Brain microvascular endothelial cell (primary cell): Measurements from ENCODE around the gene MAST2.

Experiments
- DNase-seq: peaks from one replicate; pipeline ENCODE4 v3.0.0-alpha.2; 2020
- H3K27ac ChIP-seq: fragments of 250-450 bp; sonication (Bioruptor Pico); 2 replicates; pipeline ENCODE4 v1.5.1; 2020; ENCODE audit warnings: mild to moderate bottlenecking, moderate library complexity
- H3K27me3 ChIP-seq: fragments of 250-450 bp; sonication (Bioruptor Pico); replicated peaks from 2 replicates; pipeline ENCODE4 v1.5.1; 2020; ENCODE audit warnings: mild to moderate bottlenecking
- H3K36me3 ChIP-seq: fragments of 250-450 bp; sonication (Bioruptor Pico); replicated peaks from 2 replicates; pipeline ENCODE4 v1.5.1; 2020; ENCODE audit warnings: mild to moderate bottlenecking
- H3K4me3 ChIP-seq: 2 replicates; pipeline ENCODE4 v1.5.1; 2011; ENCODE audit warnings: low read depth, mild to moderate bottlenecking, control low read depth, low read length, moderate library complexity
- CTCF ChIP-seq: IDR thresholded peaks from 2 replicates; pipeline ENCODE4 v1.5.1; 2011; ENCODE audit warnings: low read depth, mild to moderate bottlenecking, moderate library complexity, low read length, control low read depth, inconsistent platforms; ENCODE audit errors: missing control alignments
- in situ Hi-C: cut with HindIII; loops from 2 replicates; pipeline ENCODE4 v1.10.0; 2017; ENCODE audit warnings: low sequenced_read_pairs, low pct_ligation_motif_present

Gene MAST2

GRCh38 chr1:46039571-46040052 lies 236.2 kb downstream of the MAST2 start:
- in situ Hi-C loops, result loop anchor here (10.0 kb wide), 1 partner anchor 145 kb away; no protein-coding TSS in a partner anchor

GRCh38 chr1:46041551-46041950 lies 238.1 kb downstream of the MAST2 start:
- Histone ChIP-seq H3K27ac (no peak overlapping the region), H3K36me3 (no peaks in the 10 kb centered on the region), H3K4me3 (no peak overlapping the region), H3K27me3 (no peaks in the 10 kb centered on the region)
- in situ Hi-C loops, result no loop called here
- no peak for DNase-seq
- no peak for TF ChIP-seq CTCF

More at GRCh38 chr1:46039571-46040052, 236.2 kb downstream of the MAST2 start:
- DNase-seq, result no peak
- no peak overlapping the region for H3K4me3 ChIP-seq
- no peak for TF ChIP-seq CTCF
- no peaks in the 10 kb centered on the region for H3K27me3 ChIP-seq
- H3K27ac ChIP-seq, result no peak overlapping the region
- no peaks in the 10 kb centered on the region for H3K36me3 ChIP-seq

- no peak for TF ChIP-seq CTCF
- Histone ChIP-seq H3K4me3 (no peak overlapping the region), H3K27me3 (no peaks in the 10 kb centered on the region), H3K27ac (no peak overlapping the region), H3K36me3 (no peaks in the 10 kb centered on the region)
- DNase-seq, result no peak
- in situ Hi-C loops, result no loop called here
Observed at GRCh38 chr1:46041974-46042373, 238.6 kb downstream of the MAST2 start.

- DNase-seq, result no peak
- TF ChIP-seq CTCF, result no peak
- Histone ChIP-seq H3K4me3 (no peak overlapping the region), H3K36me3 (no peaks in the 10 kb centered on the region), H3K27ac (no peak overlapping the region), H3K27me3 (no peaks in the 10 kb centered on the region)
- in situ Hi-C loops, result no loop called here
Observed at GRCh38 chr1:46043458-46044017, 240.1 kb downstream of the MAST2 start.

GRCh38 chr1:46044116-46044515 lies 240.7 kb downstream of the MAST2 start:
- TF ChIP-seq CTCF, result no peak
- H3K27me3 ChIP-seq, result no peaks in the 10 kb centered on the region
- no peaks in the 10 kb centered on the region for H3K36me3 ChIP-seq
- no peak for DNase-seq
- H3K27ac ChIP-seq, result no peak overlapping the region
- in situ Hi-C loops, result no loop called here
- no peak overlapping the region for H3K4me3 ChIP-seq

GRCh38 chr1:46053734-46054133 lies 250.3 kb downstream of the MAST2 start:
- Histone ChIP-seq H3K4me3 (no peak overlapping the region), H3K27ac (no peak overlapping the region), H3K27me3 (no peaks in the 10 kb centered on the region), H3K36me3 (peaks cover 2% of the 10 kb centered on the region)
- no peak for TF ChIP-seq CTCF
- DNase-seq, result no peak
- in situ Hi-C loops, result no loop called here
